HL-60 (cell line): ENCODE data around the gene CAMK2G.
"Not testable (repeated sequence)": the region's sequence is repeated elsewhere in the genome, so short reads cannot be mapped to it uniquely, and the experiment has no call there.

Experiments used
- DNase-seq, 2 experiments: peaks; one replicate each; pipeline ENCODE4 v3.0.0-alpha.2; 2010 to 2020; ENCODE audit warnings: low read depth in 1 of 2, low spot score in 1 of 2
- H3K27ac ChIP-seq: fragments of 250-450 bp; sonication (Bioruptor Pico); replicated peaks from 2 replicates; pipeline ENCODE4 v1.5.1; 2020; ENCODE audit warnings: mild to moderate bottlenecking, moderate library complexity
- H3K27me3 ChIP-seq: fragments of 250-450 bp; sonication (Bioruptor Pico); 2 replicates; pipeline ENCODE4 v1.5.1; 2021; ENCODE audit warnings: mild to moderate bottlenecking, moderate library complexity; ENCODE audit not compliant: insufficient read depth, poor library complexity, severe bottlenecking
- H3K4me3 ChIP-seq: replicated peaks from 2 replicates; pipeline ENCODE4 v1.5.1; 2011; ENCODE audit warnings: mild to moderate bottlenecking, control low read depth, low read length; ENCODE audit not compliant: insufficient read depth
- GABPA ChIP-seq: IDR thresholded peaks from 2 replicates; pipeline ENCODE4 v1.6.1; 2012; ENCODE audit warnings: low read depth
- POLR2AphosphoS5 ChIP-seq: IDR thresholded peaks from 2 replicates; pipeline ENCODE4 v1.6.1; 2012; ENCODE audit warnings: low read depth
- SPI1 ChIP-seq: IDR thresholded peaks from 2 replicates; pipeline ENCODE4 v1.6.1; 2012; ENCODE audit warnings: low read depth, mild to moderate bottlenecking, borderline replicate concordance
- TF ChIP-seq, protein P1 (sequence below): IDR thresholded peaks from one replicate; pipeline ENCODE4 v1.5.1; 2011; ENCODE audit warnings: low read length, control low read depth, inconsistent platforms; ENCODE audit not compliant: insufficient read depth
- TF ChIP-seq, protein P2 (sequence below): IDR thresholded peaks from 2 replicates; pipeline ENCODE4 v1.6.1; 2012; ENCODE audit warnings: low read depth; ENCODE audit not compliant: insufficient replicate concordance

The CAMK2G gene

GRCh38 chr10:73897693-73898092, 23.3 kb upstream of the CAMK2G start:
- no peak overlapping the region for H3K4me3 ChIP-seq
- H3K27ac ChIP-seq, result no peak overlapping the region
- no peaks in the 10 kb centered on the region for H3K27me3 ChIP-seq
- no peak for TF ChIP-seq POLR2AphosphoS5
- TF ChIP-seq, protein P1, sequence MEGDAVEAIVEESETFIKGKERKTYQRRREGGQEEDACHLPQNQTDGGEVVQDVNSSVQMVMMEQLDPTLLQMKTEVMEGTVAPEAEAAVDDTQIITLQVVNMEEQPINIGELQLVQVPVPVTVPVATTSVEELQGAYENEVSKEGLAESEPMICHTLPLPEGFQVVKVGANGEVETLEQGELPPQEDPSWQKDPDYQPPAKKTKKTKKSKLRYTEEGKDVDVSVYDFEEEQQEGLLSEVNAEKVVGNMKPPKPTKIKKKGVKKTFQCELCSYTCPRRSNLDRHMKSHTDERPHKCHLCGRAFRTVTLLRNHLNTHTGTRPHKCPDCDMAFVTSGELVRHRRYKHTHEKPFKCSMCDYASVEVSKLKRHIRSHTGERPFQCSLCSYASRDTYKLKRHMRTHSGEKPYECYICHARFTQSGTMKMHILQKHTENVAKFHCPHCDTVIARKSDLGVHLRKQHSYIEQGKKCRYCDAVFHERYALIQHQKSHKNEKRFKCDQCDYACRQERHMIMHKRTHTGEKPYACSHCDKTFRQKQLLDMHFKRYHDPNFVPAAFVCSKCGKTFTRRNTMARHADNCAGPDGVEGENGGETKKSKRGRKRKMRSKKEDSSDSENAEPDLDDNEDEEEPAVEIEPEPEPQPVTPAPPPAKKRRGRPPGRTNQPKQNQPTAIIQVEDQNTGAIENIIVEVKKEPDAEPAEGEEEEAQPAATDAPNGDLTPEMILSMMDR, result no peak
- TF ChIP-seq, protein P2, sequence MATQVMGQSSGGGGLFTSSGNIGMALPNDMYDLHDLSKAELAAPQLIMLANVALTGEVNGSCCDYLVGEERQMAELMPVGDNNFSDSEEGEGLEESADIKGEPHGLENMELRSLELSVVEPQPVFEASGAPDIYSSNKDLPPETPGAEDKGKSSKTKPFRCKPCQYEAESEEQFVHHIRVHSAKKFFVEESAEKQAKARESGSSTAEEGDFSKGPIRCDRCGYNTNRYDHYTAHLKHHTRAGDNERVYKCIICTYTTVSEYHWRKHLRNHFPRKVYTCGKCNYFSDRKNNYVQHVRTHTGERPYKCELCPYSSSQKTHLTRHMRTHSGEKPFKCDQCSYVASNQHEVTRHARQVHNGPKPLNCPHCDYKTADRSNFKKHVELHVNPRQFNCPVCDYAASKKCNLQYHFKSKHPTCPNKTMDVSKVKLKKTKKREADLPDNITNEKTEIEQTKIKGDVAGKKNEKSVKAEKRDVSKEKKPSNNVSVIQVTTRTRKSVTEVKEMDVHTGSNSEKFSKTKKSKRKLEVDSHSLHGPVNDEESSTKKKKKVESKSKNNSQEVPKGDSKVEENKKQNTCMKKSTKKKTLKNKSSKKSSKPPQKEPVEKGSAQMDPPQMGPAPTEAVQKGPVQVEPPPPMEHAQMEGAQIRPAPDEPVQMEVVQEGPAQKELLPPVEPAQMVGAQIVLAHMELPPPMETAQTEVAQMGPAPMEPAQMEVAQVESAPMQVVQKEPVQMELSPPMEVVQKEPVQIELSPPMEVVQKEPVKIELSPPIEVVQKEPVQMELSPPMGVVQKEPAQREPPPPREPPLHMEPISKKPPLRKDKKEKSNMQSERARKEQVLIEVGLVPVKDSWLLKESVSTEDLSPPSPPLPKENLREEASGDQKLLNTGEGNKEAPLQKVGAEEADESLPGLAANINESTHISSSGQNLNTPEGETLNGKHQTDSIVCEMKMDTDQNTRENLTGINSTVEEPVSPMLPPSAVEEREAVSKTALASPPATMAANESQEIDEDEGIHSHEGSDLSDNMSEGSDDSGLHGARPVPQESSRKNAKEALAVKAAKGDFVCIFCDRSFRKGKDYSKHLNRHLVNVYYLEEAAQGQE, result no peak
- no peak for TF ChIP-seq GABPA
- no peak for TF ChIP-seq SPI1
- no peak for DNase-seq

DNA sequence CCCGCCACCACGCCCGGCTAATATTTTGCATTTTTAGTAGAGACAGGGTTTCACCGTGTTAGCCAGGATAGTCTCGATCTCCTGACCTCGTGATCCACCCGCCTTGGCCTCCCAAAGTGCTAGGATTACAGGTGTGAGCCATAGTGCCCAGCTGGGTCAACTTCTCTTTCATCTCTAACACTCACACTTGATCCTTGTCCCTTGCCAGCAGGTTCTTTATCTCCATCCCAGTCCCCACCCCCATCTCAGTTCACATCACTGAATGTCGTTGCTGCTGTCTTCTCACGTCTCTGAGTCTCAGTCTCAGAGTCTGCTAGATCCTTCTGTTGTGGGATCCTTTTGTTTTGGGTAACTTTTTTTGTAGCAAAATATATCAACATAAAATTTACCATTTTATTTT, 21.0 kb upstream of the CAMK2G start:
- H3K27ac ChIP-seq, H3K27me3 ChIP-seq, H3K4me3 ChIP-seq, DNase-seq: not testable (repeated sequence)

- DNase-seq, result no peak
- TF ChIP-seq SPI1, result no peak
- TF ChIP-seq, protein P1, result no peak
- no peak for TF ChIP-seq POLR2AphosphoS5
- TF ChIP-seq, protein P2, result no peak
- no peak for TF ChIP-seq GABPA
- no peak overlapping the region for H3K27ac ChIP-seq
- no peak overlapping the region for H3K4me3 ChIP-seq
- H3K27me3 ChIP-seq, result no peaks in the 10 kb centered on the region
These were observed 20.1 kb upstream of the CAMK2G start for GRCh38 chr10:73894245-73894971.

DNA sequence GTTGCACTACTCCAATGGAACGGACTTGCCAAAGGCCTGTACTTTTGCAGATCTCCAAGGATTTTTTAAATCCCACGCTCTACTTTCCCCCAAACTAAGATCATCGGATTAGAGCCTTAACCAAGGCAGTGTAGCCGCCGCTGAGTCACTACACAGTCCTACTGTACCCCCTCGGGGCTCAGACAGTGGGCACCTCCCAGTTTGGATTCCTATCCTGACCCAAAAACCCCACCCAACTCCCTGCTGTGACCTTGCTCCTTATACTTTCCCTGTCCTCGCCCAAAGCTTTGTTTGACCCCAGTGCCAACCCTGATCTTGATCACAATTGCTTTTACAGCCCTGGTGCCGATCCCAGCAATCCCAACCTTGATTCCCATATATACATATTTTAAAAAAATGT, 19.1 kb upstream of the CAMK2G start:
- no peak for DNase-seq
- no peak for TF ChIP-seq POLR2AphosphoS5
- no peak for TF ChIP-seq GABPA
- no peak for TF ChIP-seq SPI1
- TF ChIP-seq, protein P2, result no peak
- TF ChIP-seq, protein P1, result no peak
- no peaks in the 10 kb centered on the region for H3K27me3 ChIP-seq
- H3K4me3 ChIP-seq, result no peak overlapping the region
- no peak overlapping the region for H3K27ac ChIP-seq
